ENCODE measurements around the gene RNF166.

The RNF166 gene, protein sequence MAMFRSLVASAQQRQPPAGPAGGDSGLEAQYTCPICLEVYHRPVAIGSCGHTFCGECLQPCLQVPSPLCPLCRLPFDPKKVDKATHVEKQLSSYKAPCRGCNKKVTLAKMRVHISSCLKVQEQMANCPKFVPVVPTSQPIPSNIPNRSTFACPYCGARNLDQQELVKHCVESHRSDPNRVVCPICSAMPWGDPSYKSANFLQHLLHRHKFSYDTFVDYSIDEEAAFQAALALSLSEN

DNA sequence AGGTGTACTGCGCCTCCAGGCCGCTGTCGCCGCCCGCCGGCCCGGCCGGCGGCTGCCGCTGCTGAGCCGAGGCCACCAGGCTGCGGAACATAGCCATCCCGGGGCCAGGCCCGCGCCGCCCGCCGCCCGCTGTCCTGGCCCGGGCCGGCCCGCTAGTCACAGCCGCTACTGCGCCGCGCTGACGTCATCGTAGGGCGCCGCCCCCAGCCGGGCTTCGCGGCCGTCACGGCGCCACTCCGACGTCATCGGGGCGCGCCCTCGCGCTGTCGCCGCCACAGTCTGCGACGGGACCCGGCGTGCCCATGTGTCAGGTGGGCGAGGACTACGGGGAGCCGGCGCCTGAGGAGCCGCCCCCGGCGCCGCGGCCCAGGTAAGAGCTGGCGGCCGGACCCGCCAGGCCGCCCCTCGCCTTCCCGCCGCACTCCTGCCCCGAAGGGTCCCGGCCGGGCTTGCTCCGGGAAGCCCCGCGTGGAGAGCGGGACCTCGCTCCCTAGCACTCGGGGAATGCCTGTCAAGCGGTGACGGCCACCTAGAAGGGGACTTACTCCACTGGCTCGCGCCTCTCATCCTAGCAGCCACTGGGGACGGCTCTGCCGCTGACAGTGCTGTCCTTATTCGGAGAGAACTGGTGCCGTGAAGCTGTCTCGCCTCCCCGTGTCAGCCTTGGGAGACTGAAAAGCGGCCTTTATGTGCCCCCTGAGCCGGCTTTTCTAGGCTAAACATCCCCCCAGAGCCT is at the start of gene RNF166, which contains the start of gene CTU2:
Gene RNF166, minus strand, starts transcription at position 180 of the 736 bp plus-strand sequence. Its CDS starts 83 bp downstream, at position 97.
Gene CTU2, plus strand, starts transcription at position 275 of the 736 bp plus-strand sequence. Its CDS starts 28 bp downstream, at position 303.
- peak; percentile 99 for DNase-seq (ENCODE audit: low spot score)

DNA sequence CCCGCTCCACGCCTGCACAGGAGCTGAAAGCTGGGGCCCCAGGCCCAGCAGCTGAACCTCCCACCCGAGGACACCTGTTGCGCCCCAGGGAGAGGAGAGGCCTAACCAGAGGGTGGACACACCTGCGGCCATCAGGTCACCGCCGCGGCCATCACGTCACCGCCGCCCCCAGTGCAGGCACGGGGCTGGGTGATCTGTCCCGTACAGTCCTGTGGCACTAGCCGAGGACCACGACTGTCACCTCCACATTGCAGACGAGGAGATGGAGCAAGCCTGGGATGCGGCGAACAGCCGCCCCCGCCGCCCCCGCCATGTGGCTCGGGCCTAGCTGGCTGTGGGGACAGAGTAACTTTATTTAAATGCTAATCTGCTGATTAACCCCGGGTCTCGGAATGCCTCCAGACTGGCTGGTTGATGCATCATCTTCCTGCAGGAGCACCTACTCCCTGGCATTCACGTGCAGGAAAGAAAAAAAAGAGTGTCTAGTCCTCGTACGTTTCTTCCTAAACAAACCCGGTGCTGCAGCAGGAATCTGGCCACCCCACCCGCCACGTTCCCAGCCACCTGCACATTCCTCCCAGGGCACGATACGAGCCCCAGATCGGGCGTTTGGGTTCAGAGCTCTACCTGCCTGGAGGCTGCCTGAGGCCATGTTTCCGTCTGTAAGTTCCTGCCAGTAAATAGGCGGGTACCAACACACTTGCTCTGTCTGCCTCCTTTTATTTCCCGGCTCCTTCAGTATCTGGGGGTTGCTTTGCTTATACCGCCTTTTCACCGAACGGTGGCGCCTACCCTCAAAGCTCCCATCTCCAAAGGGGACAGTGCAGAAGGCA is 48.9 kb upstream of the RNF166 start:
- DNase-seq (ENCODE audit: low spot score), result peak; percentile 60

GRCh38 chr16:88754109-88754911 is 48.1 kb upstream of the RNF166 start:
- DNase-seq (ENCODE audit: low spot score), result no peak

- DNase-seq (ENCODE audit: low spot score), result no peak
Observed at GRCh38 chr16:88753602-88754001, 47.4 kb upstream of the RNF166 start.

DNA sequence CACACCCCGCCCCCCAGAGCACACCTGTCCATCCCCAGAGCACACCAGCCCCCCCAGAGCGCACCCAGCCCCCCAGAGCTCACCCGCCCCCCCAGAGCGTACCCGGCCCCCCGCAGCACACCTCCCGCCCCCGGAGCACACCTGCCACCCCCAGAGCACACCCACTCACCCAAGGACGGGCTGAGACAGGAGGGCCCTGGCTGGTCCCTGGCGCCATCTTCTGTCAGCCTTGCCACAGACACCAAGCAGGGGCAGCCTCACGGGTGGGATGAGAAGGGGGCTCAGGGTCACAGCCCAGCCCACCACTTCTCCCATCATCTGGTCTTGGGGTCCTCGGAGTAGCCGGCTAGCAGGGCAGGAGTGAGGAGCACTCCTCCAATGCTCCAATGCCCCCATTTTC is 47.0 kb upstream of the RNF166 start:
- no peak for DNase-seq (ENCODE audit: low spot score)

- no peak for DNase-seq (ENCODE audit: low spot score)
Observed at GRCh38 chr16:88752386-88753002, 46.3 kb upstream of the RNF166 start.

GRCh38 chr16:88750854-88751253 is 44.6 kb upstream of the RNF166 start:
- no peak for DNase-seq (ENCODE audit: low spot score)

DNA sequence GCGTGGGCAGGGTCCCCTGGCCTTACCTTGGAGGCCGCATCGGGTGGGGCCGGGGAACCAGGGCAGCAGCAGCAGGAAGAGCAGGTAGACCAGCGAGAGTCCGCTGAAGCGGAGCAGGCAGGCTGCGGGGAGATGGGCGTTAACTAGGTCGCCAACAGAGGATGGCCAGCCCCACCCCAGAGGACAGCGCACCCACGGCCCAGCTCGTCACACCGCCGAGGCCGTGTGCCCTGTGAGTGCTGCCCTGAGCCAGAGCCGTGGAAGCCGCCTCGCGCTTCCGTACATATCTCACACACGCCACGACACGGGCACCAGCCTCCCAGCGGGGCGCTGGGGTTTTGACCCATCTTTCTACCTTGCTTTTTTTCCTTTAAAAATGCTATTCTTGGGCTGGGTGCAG is 43.1 kb upstream of the RNF166 start:
- no peak for DNase-seq (ENCODE audit: low spot score)

DNA sequence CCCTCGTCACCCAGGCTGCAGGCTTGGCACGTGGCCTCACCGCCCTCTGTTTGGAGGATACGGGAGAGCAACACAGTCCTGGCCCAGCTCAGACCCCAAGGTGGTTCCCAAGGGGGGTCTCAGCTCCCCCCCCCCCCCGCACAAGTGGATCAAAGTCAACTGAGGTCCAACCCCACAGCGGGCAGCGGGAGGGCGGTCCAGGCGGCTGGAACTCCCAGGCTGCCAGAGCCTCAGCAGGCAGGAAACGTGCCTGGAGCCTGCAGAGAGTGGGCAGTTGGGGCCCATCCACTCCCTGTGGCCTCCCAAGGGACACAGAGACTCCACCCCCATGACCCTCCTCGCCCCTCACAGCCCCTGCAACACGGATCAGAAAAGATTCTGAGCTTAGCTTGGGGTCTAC is 42.2 kb upstream of the RNF166 start:
- DNase-seq (ENCODE audit: low spot score), result no peak

DNA sequence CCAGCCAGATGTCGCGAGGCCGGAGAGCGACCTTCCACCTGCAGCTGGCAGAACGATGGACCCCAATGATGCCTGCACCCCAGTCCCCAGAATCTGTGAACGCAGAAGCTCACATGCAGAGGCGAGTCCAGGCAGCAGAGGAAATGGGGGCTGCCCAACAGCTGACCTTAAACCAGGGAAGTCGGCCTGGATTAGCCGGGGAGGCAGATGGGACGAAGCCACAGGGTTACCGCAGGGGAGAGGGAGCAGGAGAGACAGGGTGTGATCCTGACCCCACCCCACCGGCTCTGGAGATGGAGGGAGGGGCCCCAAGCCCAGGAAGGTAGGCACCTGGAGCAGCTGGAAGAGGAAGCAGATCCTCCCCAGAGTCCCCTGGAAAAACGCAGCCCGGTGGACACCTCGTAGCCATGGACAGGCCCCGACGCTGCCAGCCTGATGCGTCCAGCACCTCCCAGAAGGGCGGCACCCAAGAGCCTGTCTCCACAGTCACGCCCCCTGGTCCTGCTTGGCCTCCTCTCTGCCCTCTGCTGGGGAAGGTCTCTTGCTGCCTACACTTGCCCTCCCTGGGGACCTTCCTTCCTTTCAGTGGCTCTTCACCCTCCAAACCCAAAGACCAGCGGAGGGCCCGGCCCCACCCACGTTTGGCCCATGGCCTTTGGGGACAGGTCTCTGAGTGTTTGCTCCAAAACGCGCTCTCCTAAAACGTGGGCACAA is 41.5 kb upstream of the RNF166 start:
- DNase-seq (ENCODE audit: low spot score), result no peak

- no peak for DNase-seq (ENCODE audit: low spot score)
Observed at GRCh38 chr16:88746506-88746905, 40.3 kb upstream of the RNF166 start.

- no peak for DNase-seq (ENCODE audit: low spot score)
Observed at GRCh38 chr16:88744577-88745521, 38.6 kb upstream of the RNF166 start.

- peak; percentile 93 for DNase-seq (ENCODE audit: low spot score)
Observed at GRCh38 chr16:88743693-88744576, 37.7 kb upstream of the RNF166 start.

- DNase-seq (ENCODE audit: low spot score), result no peak
Observed at GRCh38 chr16:88742896-88743605, 36.8 kb upstream of the RNF166 start.

- no peak for DNase-seq (ENCODE audit: low spot score)
Observed at GRCh38 chr16:88741368-88741767, 35.2 kb upstream of the RNF166 start.

DNA sequence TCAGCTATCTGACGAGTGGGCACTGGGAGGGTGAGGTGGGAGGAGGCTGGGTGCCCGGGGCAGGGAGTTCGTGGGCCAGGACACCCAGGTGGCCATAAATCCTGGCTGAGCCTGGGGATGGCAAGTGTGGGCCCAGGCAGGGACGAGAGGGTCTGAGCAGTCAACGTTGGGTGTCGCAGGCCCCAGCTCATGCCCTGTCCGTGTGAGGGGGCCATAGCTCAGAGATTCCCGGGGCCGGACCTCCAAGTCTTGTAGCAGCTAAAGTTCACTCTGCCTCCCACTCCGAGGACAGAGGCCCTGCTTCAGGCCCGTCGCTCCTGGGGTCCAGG is 34.5 kb upstream of the RNF166 start:
- DNase-seq (ENCODE audit: low spot score), result no peak

DNA sequence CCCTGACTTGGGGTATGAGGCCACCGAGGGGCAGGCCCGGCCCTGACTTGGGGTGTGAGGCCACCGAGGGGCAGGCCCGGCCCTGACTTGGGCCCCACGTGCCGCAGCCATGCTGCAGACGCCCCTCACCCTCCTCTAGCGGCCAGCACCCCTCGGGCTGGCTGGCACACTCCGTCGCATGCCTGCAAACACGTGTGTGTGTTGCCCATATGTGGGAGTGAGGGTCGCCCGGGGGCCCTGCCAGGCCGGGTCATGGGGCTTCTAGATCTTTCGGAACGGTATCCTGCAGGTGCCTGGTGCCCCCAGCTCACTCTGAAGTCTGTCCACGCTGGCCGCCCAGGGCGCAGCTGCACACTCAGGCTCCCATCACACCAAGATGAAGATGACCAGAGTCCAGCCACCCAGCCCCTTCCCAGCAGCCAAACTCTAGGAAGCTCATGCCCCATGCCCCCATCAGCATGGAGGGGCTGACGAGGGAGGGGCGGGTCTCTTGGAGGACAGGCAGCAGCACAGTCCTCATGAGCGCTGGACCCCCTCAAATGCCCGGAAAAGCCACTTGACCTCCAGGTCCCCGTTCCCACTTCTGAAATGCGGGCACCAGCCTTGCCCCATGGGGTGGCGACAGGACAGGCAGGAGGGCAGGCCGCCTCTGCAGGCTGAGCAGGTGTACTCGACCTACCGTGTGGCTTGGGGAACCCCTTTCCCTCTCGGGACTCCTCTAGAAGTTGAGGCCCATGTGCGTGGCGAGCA is 33.9 kb upstream of the RNF166 start:
- DNase-seq (ENCODE audit: low spot score), result no peak
